Measurements from ENCODE around the gene EIF4EBP2. TPM values are rescaled to one million over a fixed set of nuclear protein-coding genes. Genes with fewer than 3 reads are reported as not detected.

Gene EIF4EBP2
- total RNA-seq, 1 experiment from 2014 or later, result 166 TPM

DNA sequence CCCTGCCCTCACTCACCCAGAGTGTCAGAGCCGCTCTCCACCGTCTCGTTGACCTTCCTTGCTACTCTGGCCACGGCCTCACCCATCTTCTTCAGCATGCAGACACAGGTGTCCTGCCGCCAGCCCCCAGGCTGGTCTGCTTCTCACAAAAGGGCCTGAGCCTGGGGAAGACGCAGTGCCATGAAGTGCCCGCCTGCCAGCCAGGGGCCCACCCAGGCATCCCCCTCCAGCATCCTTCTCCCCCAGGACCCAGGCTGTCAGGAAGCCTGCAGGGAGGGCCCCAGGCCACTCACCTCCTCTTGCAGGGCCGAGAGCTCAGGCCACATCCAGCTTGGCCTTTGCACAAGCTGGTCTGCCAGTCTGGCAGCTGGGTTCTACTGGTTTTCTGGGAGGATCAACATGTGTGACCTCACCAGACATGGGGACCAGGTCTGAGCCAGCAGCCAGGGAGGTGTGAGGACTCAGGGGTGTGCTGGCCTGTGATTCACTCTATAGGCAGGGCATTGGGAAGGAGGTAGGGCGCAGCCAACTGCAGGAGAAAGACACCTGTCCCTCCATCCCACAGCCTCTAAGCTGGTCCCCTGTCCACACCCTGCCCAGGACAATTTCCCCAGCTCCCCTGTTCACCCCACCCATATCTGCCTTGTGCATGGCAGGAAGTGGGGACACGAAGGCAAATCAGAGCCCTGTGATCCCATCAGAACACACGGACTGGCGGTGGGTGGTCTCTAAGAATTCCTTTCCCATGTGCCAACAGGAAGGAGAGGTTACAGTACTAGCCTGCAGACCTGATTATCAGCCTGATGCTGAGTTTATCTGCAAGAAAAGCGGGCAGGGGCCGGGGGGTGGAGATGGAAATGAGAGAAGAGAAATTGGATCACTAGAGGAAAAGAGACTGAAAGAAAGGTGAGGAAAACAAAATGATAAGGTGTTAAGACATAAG lies 27.2 kb upstream of the EIF4EBP2 start:
- TF ChIP-seq CTCF (IDR thresholded peaks at IDR 0.05; ENCODE audit: insufficient read depth in 1 of 2, low read depth in 1 of 2, low read length in 1 of 2, severe bottlenecking in 1 of 2, unreplicated experiment in 1 of 2), result no peak
- Histone ChIP-seq H3K9me3 (no peaks in the 10 kb centered on the region; the same call in none of the 2 replicates), H3K27me3 (replicated peaks; ENCODE audit: control insufficient read depth, insufficient read depth, low read length) (no peaks in the 10 kb centered on the region), H3K36me3 (ENCODE audit: control insufficient read depth, insufficient read depth, low read length) (peaks cover 1% of the 10 kb centered on the region; the same call in 1 of the 2 replicates), H3K4me1 (peaks cover 47% of the 10 kb centered on the region), H3K4me3 (ENCODE audit: low read depth, low read length) (no peak overlapping the region)
- Mint-ChIP-seq H3K4me3 (ENCODE audit: unreplicated experiment) (no peak overlapping the region), H3K36me3 (ENCODE audit: insufficient read depth, unreplicated experiment) (peaks cover 2% of the 10 kb centered on the region), H3K27ac (ENCODE audit: unreplicated experiment) (peak overlapping the region; percentile 23), H3K9me3 (ENCODE audit: unreplicated experiment) (no peaks in the 10 kb centered on the region), H3K27me3 (ENCODE audit: insufficient read depth, unreplicated experiment) (no peaks in the 10 kb centered on the region), H3K4me1 (ENCODE audit: low read depth, unreplicated experiment) (peaks cover 28% of the 10 kb centered on the region)
- DNase-seq, result peak in 1 of 2 experiments; percentile 43
- CTCF ChIA-PET, result interaction anchor here (1.3 to 5.6 kb wide), 3 partner anchors 11 to 18 kb away, joined by 3 to 42 read pairs (median 28); no protein-coding TSS in a partner anchor
- intact Hi-C loops (cut with micrococcal nuclease; ENCODE audit: unreplicated experiment), result no loop called here
- BruUV-seq (replicated peaks), result no TSS peak
- POLR2A ChIA-PET, result interaction anchor here (1.6 kb wide), 1 partner anchor 143 kb away, joined by 6 read pairs; the partner anchor contains the start of gene PPA1

GRCh38 chr10:70378122-70378521 lies 25.8 kb upstream of the EIF4EBP2 start:
- H3K9me3 Mint-ChIP-seq (ENCODE audit: unreplicated experiment), result no peaks in the 10 kb centered on the region
- ChIA-PET POLR2A (interaction anchor here (0.6 to 1.6 kb wide), 3 partner anchors 27 to 232 kb away, joined by 3 to 6 read pairs (median 5); partner anchors contain the start of genes PPA1 and TYSND1), CTCF (interaction anchor here (0.7 to 5.6 kb wide), 8 partner anchors 9 to 241 kb away, joined by 3 to 42 read pairs (median 8); partner anchors contain the start of gene TYSND1)
- H3K36me3 Mint-ChIP-seq (ENCODE audit: insufficient read depth, unreplicated experiment), result peaks cover 15% of the 10 kb centered on the region
- H3K4me3 Mint-ChIP-seq (ENCODE audit: unreplicated experiment), result peak overlapping the region; percentile 14
- intact Hi-C loops (cut with micrococcal nuclease; ENCODE audit: unreplicated experiment), result no loop called here
- no peak overlapping the region for H3K4me3 ChIP-seq (ENCODE audit: low read depth, low read length)
- H3K27me3 ChIP-seq (replicated peaks; ENCODE audit: control insufficient read depth, insufficient read depth, low read length), result no peaks in the 10 kb centered on the region
- H3K27ac Mint-ChIP-seq (ENCODE audit: unreplicated experiment), result peak overlapping the region; percentile 23
- H3K27me3 Mint-ChIP-seq (ENCODE audit: insufficient read depth, unreplicated experiment), result no peaks in the 10 kb centered on the region
- peak; percentile 68 to 81 for DNase-seq
- H3K36me3 ChIP-seq (ENCODE audit: control insufficient read depth, insufficient read depth, low read length), result peaks cover 1% of the 10 kb centered on the region; the same call in 1 of the 2 replicates
- H3K9me3 ChIP-seq, result no peaks in the 10 kb centered on the region; the same call in none of the 2 replicates
- no peak for TF ChIP-seq CTCF (IDR thresholded peaks at IDR 0.05; ENCODE audit: insufficient read depth in 1 of 2, low read depth in 1 of 2, low read length in 1 of 2, severe bottlenecking in 1 of 2, unreplicated experiment in 1 of 2)
- BruUV-seq (replicated peaks), result no TSS peak
- peaks cover 28% of the 10 kb centered on the region for H3K4me1 Mint-ChIP-seq (ENCODE audit: low read depth, unreplicated experiment)
- peaks cover 47% of the 10 kb centered on the region for H3K4me1 ChIP-seq

- no peaks in the 10 kb centered on the region for H3K9me3 Mint-ChIP-seq (ENCODE audit: unreplicated experiment)
- H3K27me3 Mint-ChIP-seq (ENCODE audit: insufficient read depth, unreplicated experiment), result no peaks in the 10 kb centered on the region
- H3K4me1 Mint-ChIP-seq (ENCODE audit: low read depth, unreplicated experiment), result peaks cover 28% of the 10 kb centered on the region
- DNase-seq, result no peak
- Histone ChIP-seq H3K4me3 (ENCODE audit: low read depth, low read length) (no peak overlapping the region), H3K9me3 (no peaks in the 10 kb centered on the region; the same call in none of the 2 replicates), H3K4me1 (peaks cover 47% of the 10 kb centered on the region), H3K27me3 (replicated peaks; ENCODE audit: control insufficient read depth, insufficient read depth, low read length) (no peaks in the 10 kb centered on the region), H3K36me3 (ENCODE audit: control insufficient read depth, insufficient read depth, low read length) (peaks cover 1% of the 10 kb centered on the region; the same call in 1 of the 2 replicates)
- BruUV-seq (replicated peaks), result no TSS peak
- peaks cover 15% of the 10 kb centered on the region for H3K36me3 Mint-ChIP-seq (ENCODE audit: insufficient read depth, unreplicated experiment)
- CTCF ChIA-PET, result interaction anchor here (0.5 to 5.6 kb wide), 6 partner anchors 8 to 158 kb away, joined by 3 to 42 read pairs (median 6); partner anchors contain the start of gene PPA1
- peak overlapping the region; percentile 23 for H3K27ac Mint-ChIP-seq (ENCODE audit: unreplicated experiment)
- no peak overlapping the region for H3K4me3 Mint-ChIP-seq (ENCODE audit: unreplicated experiment)
- POLR2A ChIA-PET, result no interaction called here
- TF ChIP-seq CTCF (IDR thresholded peaks at IDR 0.05; ENCODE audit: insufficient read depth in 1 of 2, low read depth in 1 of 2, low read length in 1 of 2, severe bottlenecking in 1 of 2, unreplicated experiment in 1 of 2), result peak; percentile 71 to 85
- intact Hi-C loops (cut with micrococcal nuclease; ENCODE audit: unreplicated experiment), result no loop called here
These were observed 24.3 kb upstream of the EIF4EBP2 start for GRCh38 chr10:70379581-70380176.
